HCT116 (cell line): ENCODE results near the gene ICAM1. TPM values are rescaled to one million over a fixed set of nuclear protein-coding genes. Genes with fewer than 3 reads are reported as not detected.

Experiments used
- ATAC-seq: fragments of 200-7000 bp; cut with Tn5 transposase; 2 replicates; pipeline ENCODE4 v1.9.1; 2020; ENCODE audit warnings: mild to moderate bottlenecking, moderate library complexity
- BruUV-seq: library from RNA; stranded (reverse); fragments of 400-500 nt; replicated peaks from 2 replicates; lab custom pipeline; 2021; lab: Mats Ljungman, UMichigan
- CTCF ChIA-PET: fragments of 300-600 bp; sonication (Branson Sonifier 250); formaldehyde crosslinking; loops from one replicate; lab custom pipeline; 2021; ENCODE audit warnings: antibody characterized with exemption; lab: Charles Lee
- POLR2A ChIA-PET: fragments of 300-600, 350-600 bp; sonication (Branson Sonifier 250); formaldehyde crosslinking; loops from one replicate; lab custom pipeline; 2021; ENCODE audit warnings: antibody characterized with exemption; lab: Charles Lee
- RAD21 ChIA-PET, 2 experiments: fragments of 300-600 bp; sonication (Branson Sonifier 250); formaldehyde crosslinking; loops; one replicate each; lab custom pipeline; 2023; ENCODE audit warnings: low total read pairs in 2 of 2; ENCODE audit not compliant: uncharacterized antibody in 2 of 2, unreplicated experiment in 2 of 2, low non-redundant PET in 1 of 2; lab: Charles Lee
- DNase-seq: peaks from one replicate; pipeline ENCODE4 v3.0.0-alpha.2; 2010; ENCODE audit warnings: low read depth, low spot score
- H2AFZ ChIP-seq: fragments of 200-600 bp; shearing (Covaris generic), sonication (generic); 2 replicates; pipeline ENCODE4 v1.6.1; 2017; ENCODE audit warnings: low read depth, mixed run types, mixed read lengths, antibody characterized with exemption, low read length; ENCODE audit not compliant: poor library complexity, severe bottlenecking
- H3K27ac ChIP-seq: 2 replicates; pipeline ENCODE4 v1.5.1; 2012; ENCODE audit warnings: low read depth, low read length
- H3K27me3 ChIP-seq: fragments of 200-600 bp; sonication (generic); 2 replicates; pipeline ENCODE4 v1.6.1; 2016; ENCODE audit warnings: mixed run types, low read length, mixed read lengths; ENCODE audit not compliant: insufficient read depth
- H3K36me3 ChIP-seq, 2 experiments: fragments of 200-500 bp in 1 of 2; fragments of 200-600 bp in 1 of 2; sonication (Bioruptor generic) in 1 of 2; sonication (generic) in 1 of 2; 2 replicates each; pipeline versions ENCODE4 v1.5.1 to v1.6.1; 2014 to 2016; ENCODE audit warnings: low read length in 2 of 2, inconsistent platforms in 1 of 2, mixed read lengths in 1 of 2, mixed run types in 1 of 2; ENCODE audit not compliant: insufficient read depth in 2 of 2, control insufficient read depth in 1 of 2
- H3K4me1 ChIP-seq, 2 experiments: fragments of 200-600 bp in 1 of 2; sonication (generic) in 1 of 2; 2 replicates each; pipeline versions ENCODE4 v1.5.1 to v1.6.1; 2012 to 2017; ENCODE audit warnings: low read length in 2 of 2, inconsistent platforms in 1 of 2, mild to moderate bottlenecking in 1 of 2, mixed read lengths in 1 of 2, mixed run types in 1 of 2, moderate library complexity in 1 of 2; ENCODE audit not compliant: insufficient read depth in 2 of 2, control insufficient read depth in 1 of 2
- H3K4me2 ChIP-seq: fragments of 200-600 bp; sonication (generic); 2 replicates; pipeline ENCODE4 v1.6.1; 2017; ENCODE audit warnings: mixed run types, low read length, mixed read lengths
- H3K4me3 ChIP-seq, 2 experiments: fragments of 200-600 bp in 1 of 2; sonication (generic) in 1 of 2; replicated peaks in 1 of 2; 2 replicates each; pipeline ENCODE4 v1.5.1; 2011 to 2016; ENCODE audit warnings: low read length in 2 of 2, control low read depth in 1 of 2, low read depth in 1 of 2, mild to moderate bottlenecking in 1 of 2, mixed read lengths in 1 of 2, mixed run types in 1 of 2
- H3K79me2 ChIP-seq: fragments of 200-600 bp; sonication (generic); 2 replicates; pipeline ENCODE4 v1.6.1; 2017; ENCODE audit warnings: mild to moderate bottlenecking, mixed run types, low read length, moderate library complexity, mixed read lengths; ENCODE audit not compliant: insufficient read depth
- H3K9ac ChIP-seq: fragments of 200-600 bp; sonication (generic); 2 replicates; pipeline ENCODE4 v1.6.1; 2016; ENCODE audit warnings: low read length, mixed read lengths
- H3K9me2 ChIP-seq: fragments of 200-600 bp; sonication (generic), shearing (Covaris generic); 2 replicates; pipeline ENCODE4 v1.6.1; 2017; ENCODE audit warnings: mixed run types, mild to moderate bottlenecking, moderate library complexity; ENCODE audit not compliant: insufficient read depth
- H3K9me3 ChIP-seq, 2 experiments: fragments of 200-500 bp in 1 of 2; fragments of 200-600 bp in 1 of 2; sonication (Bioruptor generic) in 1 of 2; sonication (generic) in 1 of 2; 2 replicates each; pipeline ENCODE4 v1.6.1; 2014 to 2017; ENCODE audit warnings: low read length in 2 of 2, mixed read lengths in 2 of 2, inconsistent platforms in 1 of 2, low read depth in 1 of 2, mild to moderate bottlenecking in 1 of 2, mixed run types in 1 of 2, moderate library complexity in 1 of 2; ENCODE audit not compliant: control insufficient read depth in 1 of 2, insufficient read depth in 1 of 2
- H4K20me1 ChIP-seq: fragments of 200-600 bp; sonication (generic), shearing (Covaris generic); 2 replicates; pipeline ENCODE4 v1.6.1; 2017; ENCODE audit warnings: mixed run types, mild to moderate bottlenecking, moderate library complexity; ENCODE audit not compliant: insufficient read depth
- CBX3 ChIP-seq: IDR thresholded peaks from 2 replicates; pipeline ENCODE4 v1.6.1; 2012; ENCODE audit warnings: low read depth
- EGR1 ChIP-seq: IDR thresholded peaks from 2 replicates; pipeline ENCODE4 v1.6.1; 2012; ENCODE audit warnings: low read depth
- ELF1 ChIP-seq: IDR thresholded peaks from 2 replicates; pipeline ENCODE4 v1.6.1; 2012; ENCODE audit warnings: low read depth, borderline replicate concordance
- EZH2 ChIP-seq: fragments of 200-600 bp; sonication (generic); IDR thresholded peaks from 2 replicates; pipeline ENCODE4 v1.6.1; 2017; ENCODE audit warnings: antibody characterized with exemption, mixed run types
- EZH2phosphoT487 ChIP-seq: fragments of 200-600 bp; IDR thresholded peaks from 2 replicates; pipeline ENCODE4 v1.6.1; 2018; ENCODE audit warnings: antibody characterized with exemption, borderline replicate concordance
- FOSL1 ChIP-seq: IDR thresholded peaks from 2 replicates; pipeline ENCODE4 v1.6.1; 2012; ENCODE audit warnings: low read depth
- POLR2A ChIP-seq: IDR thresholded peaks from 2 replicates; pipeline ENCODE4 v1.7.0; 2011; ENCODE audit warnings: borderline replicate concordance; ENCODE audit not compliant: insufficient read depth, insufficient read length; ENCODE audit errors: extremely low read depth
- RAD21 ChIP-seq: IDR thresholded peaks from 2 replicates; pipeline ENCODE4 v1.6.1; 2012; ENCODE audit warnings: low read depth, mild to moderate bottlenecking
- SIN3A ChIP-seq: IDR thresholded peaks from 2 replicates; pipeline ENCODE4 v1.6.1; 2012; ENCODE audit warnings: low read depth
- SP1 ChIP-seq: IDR thresholded peaks from 2 replicates; pipeline ENCODE4 v1.6.1; 2012; ENCODE audit warnings: low read depth
- SRF ChIP-seq: IDR thresholded peaks from 2 replicates; pipeline ENCODE4 v1.6.1; 2012; ENCODE audit warnings: low read depth
- ZFX ChIP-seq: fragments of 450-650 bp; IDR thresholded peaks from 2 replicates; pipeline ENCODE4 v1.6.1; 2017
- ZNF274 ChIP-seq: fragments of 200-500 bp; sonication (Bioruptor generic); IDR thresholded peaks from 2 replicates; pipeline ENCODE4 v1.6.1; 2014; ENCODE audit warnings: mild to moderate bottlenecking, low read depth, low read length, inconsistent platforms
- intact Hi-C: fragments of 100-400 bp; cut with micrococcal nuclease; formaldehyde crosslinking; loops from 2 replicates; pipeline ENCODE4 v1.10.0; 2022
- total RNA-seq: library from RNA; stranded (reverse); gene quantifications from one replicate; pipeline ENCODE4 v1.2.1, GENCODE V29; 2021; ENCODE audit not compliant: unreplicated experiment
- TF ChIP-seq, protein P1 (sequence below), 3 experiments: fragments of 200-600 bp in 1 of 3; sonication (generic) in 1 of 3; IDR thresholded peaks in 2 of 3; conservative IDR thresholded peaks in 1 of 3; 2 replicates each; pipeline ENCODE4 v1.5.1; 2012 to 2017; ENCODE audit warnings: low read depth in 2 of 3, low read length in 2 of 3, antibody characterized with exemption in 1 of 3, borderline replicate concordance in 1 of 3, control low read depth in 1 of 3, mild to moderate bottlenecking in 1 of 3, mixed read lengths in 1 of 3, mixed run types in 1 of 3, moderate library complexity in 1 of 3; ENCODE audit not compliant: insufficient read depth in 1 of 3
- TF ChIP-seq, protein P2 (sequence below): IDR thresholded peaks from 2 replicates; pipeline ENCODE4 v1.6.1; 2011; ENCODE audit warnings: mild to moderate bottlenecking, low read length, moderate library complexity; ENCODE audit not compliant: insufficient replicate concordance; ENCODE audit errors: extremely low read depth

The ICAM1 gene
- total RNA-seq, 1 experiment from 2014 or later = 5.0 TPM

DNA sequence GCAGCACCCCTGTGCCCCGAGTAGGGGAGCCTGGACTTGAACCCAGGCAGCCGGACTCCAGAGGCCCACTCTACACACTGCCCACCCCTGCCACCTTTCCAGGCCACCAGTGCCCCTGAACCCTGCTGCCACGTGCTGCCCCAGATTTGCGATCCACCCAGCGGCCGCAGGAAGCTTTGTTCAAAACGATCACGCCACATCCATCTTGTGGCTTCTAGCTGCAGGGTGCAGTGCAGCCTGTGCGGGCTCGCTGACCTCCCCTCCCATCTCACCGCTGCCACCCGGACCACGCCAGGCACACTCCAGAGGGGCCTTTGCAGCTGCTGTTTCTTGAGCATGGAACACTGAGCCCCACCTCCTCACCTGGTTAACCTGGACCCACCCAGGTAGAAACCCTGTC, 58.6 kb downstream of the ICAM1 start (continued):
- TF ChIP-seq, protein P1, sequence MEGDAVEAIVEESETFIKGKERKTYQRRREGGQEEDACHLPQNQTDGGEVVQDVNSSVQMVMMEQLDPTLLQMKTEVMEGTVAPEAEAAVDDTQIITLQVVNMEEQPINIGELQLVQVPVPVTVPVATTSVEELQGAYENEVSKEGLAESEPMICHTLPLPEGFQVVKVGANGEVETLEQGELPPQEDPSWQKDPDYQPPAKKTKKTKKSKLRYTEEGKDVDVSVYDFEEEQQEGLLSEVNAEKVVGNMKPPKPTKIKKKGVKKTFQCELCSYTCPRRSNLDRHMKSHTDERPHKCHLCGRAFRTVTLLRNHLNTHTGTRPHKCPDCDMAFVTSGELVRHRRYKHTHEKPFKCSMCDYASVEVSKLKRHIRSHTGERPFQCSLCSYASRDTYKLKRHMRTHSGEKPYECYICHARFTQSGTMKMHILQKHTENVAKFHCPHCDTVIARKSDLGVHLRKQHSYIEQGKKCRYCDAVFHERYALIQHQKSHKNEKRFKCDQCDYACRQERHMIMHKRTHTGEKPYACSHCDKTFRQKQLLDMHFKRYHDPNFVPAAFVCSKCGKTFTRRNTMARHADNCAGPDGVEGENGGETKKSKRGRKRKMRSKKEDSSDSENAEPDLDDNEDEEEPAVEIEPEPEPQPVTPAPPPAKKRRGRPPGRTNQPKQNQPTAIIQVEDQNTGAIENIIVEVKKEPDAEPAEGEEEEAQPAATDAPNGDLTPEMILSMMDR (IDR thresholded peaks at IDR 0.05 in 2 of 3, conservative IDR thresholded peaks at IDR 0.05 in 1 of 3; ENCODE audit: borderline replicate concordance in 1 of 3, insufficient read depth in 1 of 3, low read depth in 2 of 3, low read length in 2 of 3) = no peak
- TF ChIP-seq EZH2phosphoT487 (no peak), SIN3A (no peak), RAD21 (no peak), ZFX (no peak)

DNA sequence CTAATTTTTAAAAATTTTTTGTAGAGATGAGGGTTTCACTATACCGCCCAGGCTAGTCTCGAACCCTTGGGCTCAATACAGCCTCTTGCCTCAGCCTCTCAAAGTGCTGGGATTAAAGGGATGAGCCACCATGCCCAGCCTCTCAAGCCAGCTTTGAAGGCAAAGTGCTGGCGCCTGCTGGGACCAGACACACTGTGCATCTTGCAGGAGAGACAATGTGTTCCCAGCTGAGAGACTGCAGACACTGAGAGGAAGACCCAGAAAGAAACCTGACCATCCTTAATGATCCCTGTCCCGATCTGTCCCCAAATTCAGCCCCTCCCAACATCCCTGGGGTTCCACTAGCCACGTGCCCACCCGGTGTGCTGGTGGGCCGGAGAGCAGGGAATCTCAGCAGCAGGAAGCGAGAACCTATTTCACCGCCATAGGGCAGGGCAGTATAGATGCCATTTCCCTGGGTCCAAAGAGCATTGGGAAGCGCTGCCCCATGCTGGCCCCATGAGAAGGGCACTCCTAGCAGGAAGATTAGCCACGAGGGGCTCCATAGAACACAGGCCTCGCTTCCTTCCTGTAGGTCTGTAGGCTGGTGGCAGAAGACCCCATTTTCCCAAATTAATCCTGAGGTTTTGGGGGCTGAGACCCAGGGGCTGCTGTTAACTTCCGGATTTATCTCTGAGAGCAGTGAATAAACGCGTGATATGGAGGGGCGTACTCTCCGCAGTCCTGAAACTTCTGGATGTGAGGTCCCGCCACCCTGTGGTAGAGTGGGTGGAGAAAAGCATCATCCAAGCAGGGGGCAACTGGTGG, 61.4 kb downstream of the ICAM1 start:
- intact Hi-C loops = loop anchor here (2.0 kb wide), 1 partner anchor 44 kb away; the partner anchor contains the start of gene ICAM5
- Histone ChIP-seq H2AFZ (no peak overlapping the region), H3K9me2 (no peaks in the 10 kb centered on the region), H3K79me2 (peaks cover 61% of the 10 kb centered on the region), H3K36me3 (peaks cover 20 to 35% of the 10 kb centered on the region in 2 experiments), H3K4me2 (peak overlapping the region; percentile 100), H3K4me3 (peak overlapping the region; percentile 77 to 93), H3K27me3 (no peaks in the 10 kb centered on the region), H3K9ac (peak overlapping the region; percentile 75), H3K4me1 (peaks cover 6 to 28% of the 10 kb centered on the region in 2 experiments; a peak in 3 of 4 replicates), H4K20me1 (no peaks in the 10 kb centered on the region), H3K27ac (peak overlapping the region; percentile 90), H3K9me3 (no peaks in the 10 kb centered on the region)
- no peak for DNase-seq
- ChIA-PET POLR2A (interaction anchor here (2.5 kb wide), 1 partner anchor 43 kb away, joined by 26 read pairs; the partner anchor contains the start of gene ICAM5), RAD21 (no interaction called here), CTCF (interaction anchor here (1.0 kb wide), 1 partner anchor 73 kb away, joined by 4 read pairs; no protein-coding TSS in a partner anchor)
- ATAC-seq = no peak
- BruUV-seq = TSS peak; percentile 70
- TF ChIP-seq FOSL1 (no peak), ELF1 (no peak; the same call in 1 of the 2 replicates), ZNF274 (no peak), EGR1 (no peak), RAD21 (no peak), SRF (no peak), CBX3 (no peak), SIN3A (no peak; the same call in 1 of the 2 replicates), POLR2A (no peak), EZH2phosphoT487 (no peak), EZH2 (no peak), SP1 (no peak; the same call in 1 of the 2 replicates)
- TF ChIP-seq, protein P1 (IDR thresholded peaks at IDR 0.05 in 2 of 3, conservative IDR thresholded peaks at IDR 0.05 in 1 of 3; ENCODE audit: borderline replicate concordance in 1 of 3, insufficient read depth in 1 of 3, low read depth in 2 of 3, low read length in 2 of 3) = no peak
- TF ChIP-seq, protein P2, sequence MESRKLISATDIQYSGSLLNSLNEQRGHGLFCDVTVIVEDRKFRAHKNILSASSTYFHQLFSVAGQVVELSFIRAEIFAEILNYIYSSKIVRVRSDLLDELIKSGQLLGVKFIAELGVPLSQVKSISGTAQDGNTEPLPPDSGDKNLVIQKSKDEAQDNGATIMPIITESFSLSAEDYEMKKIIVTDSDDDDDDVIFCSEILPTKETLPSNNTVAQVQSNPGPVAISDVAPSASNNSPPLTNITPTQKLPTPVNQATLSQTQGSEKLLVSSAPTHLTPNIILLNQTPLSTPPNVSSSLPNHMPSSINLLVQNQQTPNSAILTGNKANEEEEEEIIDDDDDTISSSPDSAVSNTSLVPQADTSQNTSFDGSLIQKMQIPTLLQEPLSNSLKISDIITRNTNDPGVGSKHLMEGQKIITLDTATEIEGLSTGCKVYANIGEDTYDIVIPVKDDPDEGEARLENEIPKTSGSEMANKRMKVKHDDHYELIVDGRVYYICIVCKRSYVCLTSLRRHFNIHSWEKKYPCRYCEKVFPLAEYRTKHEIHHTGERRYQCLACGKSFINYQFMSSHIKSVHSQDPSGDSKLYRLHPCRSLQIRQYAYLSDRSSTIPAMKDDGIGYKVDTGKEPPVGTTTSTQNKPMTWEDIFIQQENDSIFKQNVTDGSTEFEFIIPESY = no peak
